Left ventricle myocardium inferior (tissue), 1 donor: ENCODE data around the gene CDHR4. TPM values are rescaled to one million over a fixed set of nuclear protein-coding genes. Genes with fewer than 3 reads are reported as not detected.

ENCODE experiments used
- DNase-seq: peaks from one replicate; pipeline ENCODE4 v3.0.0-alpha.2; 2020
- H3K27ac ChIP-seq: fragments of 200-600 bp; replicated peaks from 2 replicates; pipeline ENCODE4 v1.8.0; 2021
- H3K27me3 ChIP-seq: fragments of 200-600 bp; 2 replicates; pipeline ENCODE4 v1.8.0; 2021; ENCODE audit warnings: low read depth
- H3K36me3 ChIP-seq: fragments of 200-600 bp; 2 replicates; pipeline ENCODE4 v1.8.0; 2021
- H3K4me1 ChIP-seq: fragments of 200-600 bp; 2 replicates; pipeline ENCODE4 v1.8.0; 2021
- H3K4me3 ChIP-seq: fragments of 200-600 bp; 2 replicates; pipeline ENCODE4 v1.8.0; 2021; ENCODE audit warnings: mild to moderate bottlenecking, moderate library complexity
- H3K9me3 ChIP-seq: fragments of 200-600 bp; replicated peaks from 2 replicates; pipeline ENCODE4 v1.8.0; 2021
- intact Hi-C: fragments of 100-400 bp; cut with micrococcal nuclease; formaldehyde crosslinking; loops from one replicate; pipeline ENCODE4 v1.11.0; 2022
- long read RNA-seq: library from polyadenylated mRNA; unstranded; transcript quantifications from one replicate; pipeline ENCODE4 v2.0.0, GENCODE V29; 2021
- total RNA-seq: library from RNA; stranded (reverse); fragmentation: NEBNext Ultra II Directional; extraction: Animal tissue kit (Norgen Biotek cat#: 25700); gene quantifications from one replicate; pipeline ENCODE4 v1.2.1, GENCODE V29; 2021
- TF ChIP-seq, protein P1 (sequence below): fragments of 200-600 bp; IDR thresholded peaks from 2 replicates; pipeline ENCODE4 v1.8.0; 2021; ENCODE audit warnings: antibody characterized with exemption, mild to moderate bottlenecking, borderline replicate concordance
- donor health status: DM: no; HTN: yes; CAD: no; lungs with severe emphysema.

Gene CDHR4, protein sequence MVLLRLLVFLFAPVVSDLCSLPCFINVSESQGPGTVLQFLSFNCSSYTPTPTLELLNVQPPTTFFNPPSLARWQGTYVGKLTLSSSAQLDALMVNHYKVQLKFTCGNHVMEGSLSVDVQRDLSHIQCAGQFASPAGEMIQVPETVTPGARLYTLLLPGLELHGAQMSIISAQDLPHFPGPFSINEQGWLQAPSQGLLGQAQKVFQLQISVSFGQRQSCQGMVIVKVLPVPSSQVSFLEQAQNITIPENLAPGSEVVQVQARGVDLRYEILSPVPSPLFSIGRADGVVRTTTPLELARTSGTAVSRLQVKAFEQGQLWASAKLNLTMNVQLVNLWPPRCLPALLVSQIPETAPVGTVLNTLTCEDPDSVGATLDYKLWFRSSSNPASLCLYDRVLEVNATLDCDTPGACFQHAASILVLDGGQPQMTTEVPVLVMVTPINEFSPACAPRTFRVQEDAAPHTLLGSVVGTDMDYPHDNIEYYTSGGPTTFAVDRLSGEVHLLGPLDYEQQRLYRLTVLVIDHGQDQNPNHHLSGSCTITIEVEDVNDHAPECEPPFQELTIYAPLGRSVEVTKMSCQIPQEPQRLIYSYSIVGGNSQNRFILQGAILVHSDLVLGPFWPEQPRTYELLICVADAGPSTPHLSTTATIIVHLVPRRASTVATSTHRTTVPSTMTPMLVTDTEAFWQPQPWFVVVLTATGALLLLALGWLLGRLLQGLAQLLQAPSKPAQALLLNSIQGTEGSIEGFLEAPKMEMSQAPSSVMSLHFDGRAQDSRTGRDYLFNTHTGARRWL
- not detected for total RNA-seq
- long read RNA-seq = 0 reads

DNA sequence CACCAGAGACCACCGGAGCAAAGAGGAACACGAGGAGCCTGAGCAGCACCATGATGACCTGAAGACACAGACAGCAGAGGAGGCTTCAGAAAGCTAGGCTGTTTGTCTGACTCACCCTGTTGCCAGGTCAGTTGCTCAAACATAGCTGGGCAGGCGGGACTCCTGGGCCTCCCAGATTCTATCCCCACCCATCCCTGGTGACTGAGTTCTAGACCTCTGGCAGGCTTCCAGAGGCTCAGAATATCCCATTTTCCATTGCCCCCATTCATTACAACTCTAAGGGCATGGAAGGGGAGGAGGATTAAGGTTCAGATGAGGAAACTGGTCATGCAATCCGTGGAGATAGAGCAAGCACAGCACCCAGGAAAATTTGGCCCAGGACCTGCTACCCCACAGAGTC is at the start of gene CDHR4:
CDHR4 (minus strand) TSS at position 113 of the 400 bp plus-strand sequence; CDS start at position 52, 61 bp downstream.
- TF ChIP-seq, protein P1, sequence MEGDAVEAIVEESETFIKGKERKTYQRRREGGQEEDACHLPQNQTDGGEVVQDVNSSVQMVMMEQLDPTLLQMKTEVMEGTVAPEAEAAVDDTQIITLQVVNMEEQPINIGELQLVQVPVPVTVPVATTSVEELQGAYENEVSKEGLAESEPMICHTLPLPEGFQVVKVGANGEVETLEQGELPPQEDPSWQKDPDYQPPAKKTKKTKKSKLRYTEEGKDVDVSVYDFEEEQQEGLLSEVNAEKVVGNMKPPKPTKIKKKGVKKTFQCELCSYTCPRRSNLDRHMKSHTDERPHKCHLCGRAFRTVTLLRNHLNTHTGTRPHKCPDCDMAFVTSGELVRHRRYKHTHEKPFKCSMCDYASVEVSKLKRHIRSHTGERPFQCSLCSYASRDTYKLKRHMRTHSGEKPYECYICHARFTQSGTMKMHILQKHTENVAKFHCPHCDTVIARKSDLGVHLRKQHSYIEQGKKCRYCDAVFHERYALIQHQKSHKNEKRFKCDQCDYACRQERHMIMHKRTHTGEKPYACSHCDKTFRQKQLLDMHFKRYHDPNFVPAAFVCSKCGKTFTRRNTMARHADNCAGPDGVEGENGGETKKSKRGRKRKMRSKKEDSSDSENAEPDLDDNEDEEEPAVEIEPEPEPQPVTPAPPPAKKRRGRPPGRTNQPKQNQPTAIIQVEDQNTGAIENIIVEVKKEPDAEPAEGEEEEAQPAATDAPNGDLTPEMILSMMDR = no peak
- intact Hi-C loops = loop anchor here (5.0 kb wide), 1 partner anchor 43 kb away; no protein-coding TSS in a partner anchor
- Histone ChIP-seq H3K36me3 (no peaks in the 10 kb centered on the region), H3K27ac (no peak within 1 kb of the TSS), H3K9me3 (no peaks in the 10 kb centered on the region), H3K27me3 (no peaks in the 10 kb centered on the region), H3K4me1 (peaks cover 24% of the 10 kb centered on the region), H3K4me3 (no peak within 1 kb of the TSS)
- DNase-seq = no peak

DNA sequence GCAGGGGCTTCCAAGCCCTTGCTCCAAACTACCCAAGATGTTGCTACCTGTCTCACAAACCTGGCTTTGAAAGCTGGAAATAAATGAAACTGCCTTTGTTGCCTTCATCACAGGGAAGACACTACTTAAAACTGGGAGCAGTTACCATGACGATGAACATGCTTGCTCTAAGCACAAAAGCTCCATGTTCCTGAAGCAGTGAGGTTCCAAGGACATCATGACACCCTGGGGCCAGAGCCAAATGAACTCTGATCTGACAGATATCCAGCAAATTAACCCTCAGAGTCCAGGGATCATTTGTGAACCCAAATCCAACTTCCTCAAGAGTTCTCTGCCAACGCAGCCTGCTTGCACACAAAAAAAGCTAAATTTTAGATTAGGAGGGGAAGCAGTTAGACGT is 46.0 kb upstream of the CDHR4 start:
- no peaks in the 10 kb centered on the region for H3K36me3 ChIP-seq
- TF ChIP-seq, protein P1 = no peak
- peaks cover 20% of the 10 kb centered on the region for H3K4me1 ChIP-seq
- no peak overlapping the region for H3K4me3 ChIP-seq
- H3K9me3 ChIP-seq = no peaks in the 10 kb centered on the region
- no peak for DNase-seq
- intact Hi-C loops = no loop called here
- H3K27me3 ChIP-seq = no peaks in the 10 kb centered on the region
- H3K27ac ChIP-seq = no peak overlapping the region

DNA sequence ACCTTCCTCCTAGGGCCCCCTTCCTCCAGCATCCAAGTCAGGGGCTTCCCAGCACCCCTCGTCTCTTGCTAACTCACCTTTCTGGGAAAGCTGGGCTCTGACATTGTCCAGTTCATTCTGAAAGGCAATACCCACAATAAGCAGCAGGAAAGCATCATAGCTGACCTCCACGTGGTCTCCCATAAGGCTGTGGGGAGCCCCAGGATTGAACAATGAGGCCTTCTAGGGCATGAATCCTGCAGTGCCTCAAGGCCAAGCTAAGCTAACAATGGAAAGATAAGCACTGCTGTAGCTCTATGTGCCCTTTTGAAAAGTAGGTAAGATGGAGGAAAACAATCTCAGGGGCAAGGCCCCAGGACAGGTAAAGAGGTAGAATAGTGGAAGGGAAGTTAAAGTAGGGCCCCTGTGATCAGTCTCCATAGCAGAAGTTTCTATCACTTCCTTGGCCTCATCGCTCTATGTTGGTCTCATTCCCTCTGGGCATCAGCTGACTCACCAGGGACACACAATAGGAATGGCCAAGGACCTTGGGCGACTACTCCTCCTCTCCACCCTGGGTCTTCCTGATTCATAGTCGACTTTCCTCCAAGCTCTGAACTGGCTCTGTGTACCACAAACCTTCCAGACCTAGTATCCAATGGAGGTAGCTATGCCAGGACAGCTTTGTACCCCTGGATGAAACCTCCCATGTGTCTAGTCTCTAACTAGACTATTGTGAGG is 45.0 kb upstream of the CDHR4 start:
- no peak for DNase-seq
- TF ChIP-seq, protein P1 = no peak
- Histone ChIP-seq H3K27ac (no peak overlapping the region), H3K4me1 (peaks cover 31% of the 10 kb centered on the region), H3K36me3 (no peaks in the 10 kb centered on the region), H3K4me3 (no peak overlapping the region), H3K27me3 (no peaks in the 10 kb centered on the region), H3K9me3 (no peaks in the 10 kb centered on the region)
- intact Hi-C loops = loop anchor here (5.0 kb wide), 1 partner anchor 42 kb away; the partner anchor contains the start of gene INKA1

DNA sequence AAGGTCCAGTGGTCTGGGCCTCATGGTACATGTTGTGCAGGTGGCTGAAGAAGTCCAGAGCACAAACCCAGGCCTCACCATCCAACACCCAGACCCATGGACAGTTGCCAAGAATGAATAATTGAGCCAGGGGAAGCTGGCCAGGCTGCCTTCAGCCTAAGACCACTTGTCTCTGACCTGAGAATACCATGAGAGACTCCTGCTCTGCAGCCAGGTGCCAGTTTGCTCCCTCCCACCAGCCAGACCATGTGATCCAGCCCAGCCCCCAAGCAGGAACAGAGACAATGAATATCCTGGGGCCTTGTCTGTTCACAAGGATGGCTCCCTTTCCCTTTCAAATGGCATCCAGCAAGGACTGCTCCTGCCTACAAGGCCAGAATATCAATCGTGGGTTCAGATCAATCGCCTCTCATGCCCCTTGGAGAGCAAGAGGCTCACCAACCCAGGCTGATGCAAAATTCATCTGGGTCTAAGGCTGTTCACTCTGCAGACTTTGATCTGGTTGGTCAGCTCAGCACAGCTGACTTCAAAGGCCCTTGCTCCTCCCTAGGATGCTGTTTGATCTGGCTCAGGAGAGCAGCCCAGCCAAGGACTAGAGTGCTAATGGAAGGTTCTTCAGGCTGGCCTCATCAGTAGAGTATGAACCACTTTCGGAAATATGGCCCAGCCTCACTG is 43.3 kb upstream of the CDHR4 start:
- intact Hi-C loops = loop anchor here (5.0 kb wide), 1 partner anchor 41 kb away; the partner anchor contains the start of gene INKA1
- no peak for DNase-seq
- TF ChIP-seq, protein P1 = no peak
- Histone ChIP-seq H3K27me3 (no peaks in the 10 kb centered on the region), H3K4me3 (no peak overlapping the region), H3K36me3 (no peaks in the 10 kb centered on the region), H3K4me1 (peaks cover 43% of the 10 kb centered on the region), H3K27ac (no peak overlapping the region), H3K9me3 (no peaks in the 10 kb centered on the region)
